Stromal cell of bone marrow (primary cell): ENCODE measurements around the gene ANKRD22.
A peak's percentile ranks its signal among the peaks of the same experiment; 100 is the strongest.

Experiments
- DNase-seq: peaks from one replicate; pipeline ENCODE4 v3.0.0-alpha.2; 2012; ENCODE audit warnings: low read depth

The ANKRD22 gene

DNA sequence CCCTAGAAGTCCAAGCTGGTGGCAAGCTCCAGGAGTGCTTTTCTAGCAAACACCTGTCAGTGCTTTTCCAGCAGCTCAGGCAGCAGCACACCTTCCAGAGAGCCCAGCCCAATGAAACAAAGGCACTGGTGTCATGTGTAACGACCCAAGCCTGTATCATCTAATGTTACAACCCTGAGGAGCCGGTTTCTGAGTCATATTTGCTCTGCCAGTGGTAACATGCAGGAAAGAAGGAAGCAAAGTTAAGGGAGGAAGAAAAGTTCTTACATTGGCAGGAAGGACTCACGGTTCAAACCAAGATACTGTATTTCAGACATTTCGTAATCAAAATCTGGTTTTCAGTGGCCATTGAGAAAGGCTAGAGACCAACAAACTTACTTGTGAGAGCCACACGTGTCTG lies at the start of gene ANKRD22:
ANKRD22 (minus strand) TSS at position 139 of the 400 bp plus-strand sequence. CDS start 237 bp downstream, outside the sequence.
- peak; percentile 58 for DNase-seq

DNA sequence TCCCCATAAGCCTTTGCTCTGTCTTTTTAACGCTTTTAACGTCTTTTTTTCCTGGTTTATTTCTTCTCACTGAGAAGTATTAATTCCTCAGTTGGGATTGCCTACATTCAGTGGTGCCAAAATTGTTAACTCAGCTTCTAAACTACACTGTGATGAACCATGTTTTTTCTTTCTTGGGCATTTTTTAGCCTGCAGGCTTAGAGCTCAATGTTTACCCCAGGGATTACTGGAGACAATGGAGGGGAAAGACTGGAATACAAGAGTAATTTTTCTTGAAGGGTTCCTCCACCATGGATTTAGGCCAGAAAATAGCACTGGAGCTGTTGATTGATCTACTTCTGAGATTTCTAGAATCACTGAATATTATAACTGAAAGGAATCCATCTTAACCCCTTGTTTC lies 48.2 kb upstream of the ANKRD22 start:
- no peak for DNase-seq

DNA sequence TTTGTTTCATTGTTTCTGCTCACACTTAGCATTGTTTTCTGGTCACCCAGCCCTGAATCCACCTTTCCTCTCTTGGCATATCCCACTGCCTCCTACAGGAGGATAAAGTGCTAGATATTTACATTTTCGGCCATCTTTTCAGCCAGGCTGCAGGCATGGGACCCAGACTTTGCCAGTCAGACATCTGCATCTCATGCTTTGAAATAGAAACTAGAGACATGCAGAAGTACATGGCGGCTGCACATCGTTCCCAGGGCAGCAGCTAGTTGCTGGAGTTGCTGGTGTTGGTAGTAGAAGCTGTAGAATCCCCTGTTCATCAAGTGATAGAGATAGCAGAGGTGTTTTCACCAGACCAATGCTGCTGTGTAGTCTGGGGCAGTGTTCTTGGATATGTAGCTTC lies 47.1 kb upstream of the ANKRD22 start:
- no peak for DNase-seq

DNA sequence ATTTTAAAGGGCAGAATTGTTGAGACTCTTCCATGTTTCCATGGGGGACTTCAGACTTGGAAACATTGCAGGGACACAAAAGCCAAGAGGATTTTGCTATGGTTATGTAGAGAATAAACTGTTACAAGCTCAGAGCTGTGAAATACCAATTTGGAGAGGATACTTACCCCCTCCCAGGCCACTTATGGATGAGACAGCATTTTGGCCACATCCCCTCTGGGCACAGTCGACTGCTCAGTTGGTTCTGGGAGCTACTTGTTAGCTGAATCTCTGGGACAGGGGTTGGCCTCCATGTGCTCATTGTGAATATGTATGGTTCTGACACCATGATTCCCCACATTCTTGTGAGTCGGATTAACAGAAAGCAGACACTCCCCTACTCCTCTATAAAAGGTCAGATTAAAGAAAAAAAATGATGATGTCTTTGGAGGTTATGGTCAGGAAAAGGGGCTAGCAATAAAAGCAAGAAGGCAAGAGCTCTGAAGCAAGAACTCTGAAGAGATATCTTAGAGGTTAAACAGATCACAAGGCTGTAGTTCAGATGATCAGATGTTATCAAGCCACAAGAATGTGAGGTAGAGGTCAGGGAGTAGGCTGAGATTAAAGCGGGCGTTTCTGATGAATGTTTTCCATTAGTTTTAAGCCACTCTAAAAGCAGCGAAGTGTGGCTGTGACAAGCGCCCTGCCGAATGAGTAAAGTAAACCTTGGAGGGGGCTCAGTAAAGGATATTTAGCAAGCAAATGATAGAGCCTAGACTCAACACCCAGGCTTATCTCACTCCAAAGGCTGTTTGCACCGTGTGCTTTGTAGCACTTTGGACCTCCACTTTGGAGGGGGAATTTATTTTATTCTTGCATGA lies 45.6 kb upstream of the ANKRD22 start:
- no peak for DNase-seq

DNA sequence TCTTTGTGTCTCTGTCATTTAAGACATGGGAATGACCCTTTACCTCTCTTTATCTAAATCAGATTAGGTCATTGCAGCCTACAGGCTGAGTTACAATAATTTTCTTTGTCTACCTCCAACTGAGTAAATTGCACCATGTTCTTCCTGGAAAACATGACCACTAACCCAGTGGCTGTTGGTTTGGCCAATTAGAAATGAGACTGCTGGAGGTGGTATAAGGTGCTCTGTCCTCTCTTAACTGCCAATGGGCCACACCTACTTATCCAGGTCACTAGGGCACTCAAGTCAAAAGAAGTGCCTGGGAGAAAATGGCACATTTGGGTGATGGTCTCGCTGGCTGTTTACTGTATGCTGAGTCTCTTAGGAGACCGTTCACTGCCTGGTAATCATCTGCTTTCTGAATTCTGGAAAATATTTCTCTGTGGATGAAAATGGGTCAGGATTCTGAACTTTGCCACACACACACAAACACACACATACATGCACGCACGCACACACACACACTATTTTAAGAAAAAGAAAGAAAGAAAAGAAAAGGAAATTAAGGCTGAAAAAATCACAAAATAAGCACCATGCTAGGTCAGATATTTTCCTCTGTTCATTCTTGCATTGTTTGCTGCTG lies 44.8 kb upstream of the ANKRD22 start:
- DNase-seq: no peak

DNA sequence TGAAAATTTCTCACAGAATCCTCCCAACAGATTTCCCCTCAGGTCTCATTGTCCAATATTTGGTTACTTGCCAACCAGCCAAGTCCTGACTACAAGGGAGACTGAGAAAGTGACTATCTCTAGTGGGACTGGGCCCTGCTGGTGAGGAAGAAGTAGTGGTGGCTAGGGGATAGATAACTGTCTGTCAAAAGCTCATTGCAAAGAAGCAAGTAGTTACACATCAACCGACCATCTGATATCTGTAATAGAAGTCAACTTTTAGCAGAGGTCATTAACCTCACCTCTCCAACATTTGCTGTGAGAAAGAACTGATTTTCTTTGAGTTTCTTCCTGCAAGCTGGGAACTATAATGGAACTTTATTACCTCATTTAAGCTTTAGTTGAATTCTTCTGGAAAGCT lies 43.6 kb upstream of the ANKRD22 start:
- no peak for DNase-seq

DNA sequence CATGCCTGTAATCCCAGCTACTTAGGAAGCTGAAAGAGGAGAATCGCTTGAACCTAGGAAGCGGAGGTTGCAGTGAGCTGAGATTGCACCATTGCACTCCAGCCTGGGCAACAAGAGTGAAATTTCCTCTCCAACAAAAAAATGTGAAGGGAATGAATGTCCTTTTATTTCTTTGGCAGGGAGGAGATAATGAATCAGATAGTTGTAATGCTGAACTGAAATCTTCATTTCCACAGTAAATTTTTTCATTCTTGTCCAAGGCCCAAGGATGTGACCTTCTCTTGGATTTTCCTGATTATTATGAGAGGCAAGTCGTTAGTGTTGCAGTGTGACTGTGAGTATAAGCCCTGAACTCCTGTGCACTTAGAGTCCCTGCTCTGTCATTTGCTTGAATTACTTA lies 42.0 kb upstream of the ANKRD22 start:
- no peak for DNase-seq

DNA sequence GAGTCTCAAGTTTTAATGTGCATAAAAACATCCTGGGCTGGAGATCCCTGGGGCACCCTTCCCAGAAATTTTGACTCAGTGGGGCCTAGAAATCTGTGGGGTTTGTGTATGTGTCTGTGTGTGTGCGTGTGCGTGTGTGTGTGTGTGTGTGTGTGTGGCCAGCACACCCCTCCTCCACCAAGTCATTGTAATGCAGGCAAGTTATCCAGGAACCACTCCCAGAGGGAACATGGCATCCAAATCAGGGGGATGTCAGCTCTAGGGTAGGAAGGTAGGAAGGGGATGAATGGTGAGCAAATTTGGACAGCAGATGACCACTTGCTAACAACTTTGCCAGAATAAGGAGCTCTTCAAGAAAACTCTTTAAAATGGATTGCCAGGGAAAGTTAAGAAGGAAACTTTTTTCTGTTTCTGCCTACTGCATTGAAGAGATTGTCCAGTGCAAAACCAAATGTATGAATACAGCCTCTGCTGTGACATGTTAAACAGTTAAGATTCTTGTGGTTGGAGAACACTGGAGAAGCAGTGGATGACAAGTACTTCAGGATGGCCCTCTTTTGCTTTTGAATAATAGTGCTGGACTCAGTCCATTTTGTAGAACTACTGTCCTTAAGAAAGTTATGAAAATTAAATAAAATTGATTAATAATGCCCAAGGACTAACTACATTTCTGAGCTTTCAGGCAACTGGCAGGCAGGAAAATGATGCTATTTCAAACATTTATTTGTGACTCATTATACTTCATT lies 40.8 kb upstream of the ANKRD22 start:
- DNase-seq: no peak

DNA sequence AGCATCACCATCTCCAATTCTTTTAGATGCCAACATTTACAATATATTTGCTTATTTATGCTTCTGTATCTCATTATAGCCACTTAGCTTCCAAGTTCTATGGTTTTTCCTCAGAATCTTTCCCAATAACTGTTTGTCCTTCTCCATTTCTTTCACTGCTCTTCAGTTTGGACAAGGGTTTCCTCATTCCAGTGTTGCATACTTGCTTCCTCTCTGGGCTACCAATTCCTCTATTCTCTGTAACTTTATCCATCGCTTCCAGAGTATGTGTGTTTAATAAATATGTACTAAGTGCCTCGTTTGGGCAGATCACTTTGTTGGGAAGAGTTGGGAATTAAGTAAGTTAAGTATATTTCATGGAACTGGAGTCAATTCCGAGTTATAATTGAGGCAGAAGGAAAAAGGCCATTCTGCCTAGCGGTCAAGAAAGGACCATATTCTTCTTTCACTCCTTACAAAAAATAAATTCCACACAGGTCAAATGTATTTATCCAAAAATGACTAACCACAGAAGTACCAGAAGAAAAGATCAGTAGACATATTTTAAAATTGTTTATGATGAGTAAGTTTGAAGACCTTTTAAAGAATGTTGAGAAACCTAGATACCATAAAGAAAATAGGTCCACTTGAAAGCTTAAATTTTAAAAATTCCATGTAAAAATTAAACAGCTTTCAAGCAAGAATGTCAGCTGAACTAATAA lies 39.2 kb upstream of the ANKRD22 start:
- DNase-seq: no peak

DNA sequence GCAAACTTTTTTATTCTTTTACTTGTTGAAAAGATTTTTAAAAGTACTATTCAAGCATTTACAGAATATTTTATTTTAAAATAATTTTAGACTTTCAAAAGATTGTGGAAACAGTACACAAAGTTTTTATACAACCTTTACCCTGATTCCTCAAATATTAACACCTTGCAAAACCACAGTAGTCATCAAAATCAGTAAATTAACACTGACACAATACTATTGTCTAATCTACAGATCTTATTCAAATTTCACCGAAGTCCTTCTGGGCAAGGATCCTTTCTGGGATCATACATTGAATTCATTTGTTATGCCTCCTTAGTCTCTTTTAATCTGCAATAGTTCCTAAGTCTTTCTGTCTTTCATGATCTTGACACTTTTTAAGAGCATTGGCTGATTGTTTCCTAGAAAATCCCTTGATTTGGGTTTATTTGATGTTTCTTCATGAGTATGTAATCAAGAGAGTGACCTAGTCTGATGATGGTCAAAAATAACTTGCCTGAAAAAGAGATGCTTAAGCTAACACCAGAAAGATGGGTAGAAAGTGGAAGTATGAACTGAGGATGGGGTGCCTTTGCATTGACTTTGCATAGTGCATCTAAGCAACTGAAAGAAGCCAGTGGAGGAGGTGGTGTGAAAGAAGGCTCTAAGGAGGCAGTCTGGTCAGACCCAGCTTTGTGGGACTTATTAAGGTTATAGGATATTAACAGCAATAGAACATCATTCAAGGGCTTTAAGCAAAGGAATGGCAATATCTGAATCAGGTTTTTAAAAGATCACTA lies 38.1 kb upstream of the ANKRD22 start:
- DNase-seq: no peak

DNA sequence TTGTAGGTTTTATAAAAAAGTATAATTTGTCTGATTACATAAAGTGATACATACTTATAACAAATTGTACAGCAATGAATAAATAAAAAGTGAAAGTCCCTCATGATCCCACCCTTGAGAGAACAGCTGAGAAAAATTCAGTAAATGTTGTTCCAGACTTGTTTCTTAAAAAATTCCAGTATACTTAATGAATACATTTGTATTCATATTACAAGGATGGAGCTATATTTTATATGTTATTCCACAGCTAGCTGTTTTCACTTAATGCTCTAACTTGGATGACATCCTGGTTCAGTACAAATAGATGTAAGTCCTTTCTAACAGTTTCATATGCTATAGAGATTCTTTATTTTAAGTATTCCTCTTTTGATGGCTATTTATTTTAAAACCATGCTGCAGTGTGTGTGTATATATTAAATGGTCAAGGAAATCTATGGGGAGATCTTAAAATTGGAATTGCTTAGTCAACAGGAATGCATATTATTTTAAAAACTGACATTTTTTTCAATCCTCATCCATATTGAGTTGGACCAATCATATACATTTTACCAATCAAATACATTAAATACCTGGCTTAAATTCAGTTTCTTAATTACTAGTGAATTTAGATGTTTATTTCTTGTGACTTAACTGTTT lies 37.3 kb upstream of the ANKRD22 start:
- no peak for DNase-seq

DNA sequence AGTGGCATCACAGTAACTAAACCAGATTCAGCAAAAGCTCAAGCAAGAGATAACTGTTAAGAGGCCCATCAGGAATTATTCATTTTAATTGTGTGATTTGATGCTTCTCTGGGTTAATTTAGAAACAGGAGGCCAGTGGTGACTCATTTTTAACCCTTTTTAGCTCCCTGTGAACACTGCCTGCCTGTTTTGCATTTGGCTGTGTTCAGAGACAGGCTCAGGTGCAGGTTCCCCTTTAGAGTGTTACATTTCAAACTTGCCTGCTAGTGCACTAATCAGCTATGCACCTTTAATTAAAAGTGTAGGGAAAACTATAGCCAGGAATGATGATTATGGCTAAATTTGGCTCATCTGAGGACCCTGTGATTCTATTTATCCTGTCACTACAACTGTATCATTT lies 34.9 kb upstream of the ANKRD22 start:
- no peak for DNase-seq

DNA sequence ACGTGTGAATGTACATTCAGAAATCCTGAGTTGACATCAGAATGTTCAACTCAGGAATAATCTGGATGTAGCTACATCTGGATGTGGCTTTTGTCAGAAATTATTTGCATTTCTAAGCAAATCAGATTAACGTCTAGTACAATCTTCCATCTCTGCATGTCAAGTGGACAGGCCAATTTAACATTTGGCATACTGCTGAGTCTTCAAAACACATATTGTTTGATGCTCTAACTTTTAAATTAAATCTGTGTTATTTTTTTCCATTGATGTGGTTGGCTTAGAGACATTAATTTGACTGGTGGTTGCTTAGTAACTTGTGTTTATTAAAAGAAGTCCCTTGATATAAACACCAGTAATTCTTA lies 31.8 kb upstream of the ANKRD22 start:
- DNase-seq: no peak

DNA sequence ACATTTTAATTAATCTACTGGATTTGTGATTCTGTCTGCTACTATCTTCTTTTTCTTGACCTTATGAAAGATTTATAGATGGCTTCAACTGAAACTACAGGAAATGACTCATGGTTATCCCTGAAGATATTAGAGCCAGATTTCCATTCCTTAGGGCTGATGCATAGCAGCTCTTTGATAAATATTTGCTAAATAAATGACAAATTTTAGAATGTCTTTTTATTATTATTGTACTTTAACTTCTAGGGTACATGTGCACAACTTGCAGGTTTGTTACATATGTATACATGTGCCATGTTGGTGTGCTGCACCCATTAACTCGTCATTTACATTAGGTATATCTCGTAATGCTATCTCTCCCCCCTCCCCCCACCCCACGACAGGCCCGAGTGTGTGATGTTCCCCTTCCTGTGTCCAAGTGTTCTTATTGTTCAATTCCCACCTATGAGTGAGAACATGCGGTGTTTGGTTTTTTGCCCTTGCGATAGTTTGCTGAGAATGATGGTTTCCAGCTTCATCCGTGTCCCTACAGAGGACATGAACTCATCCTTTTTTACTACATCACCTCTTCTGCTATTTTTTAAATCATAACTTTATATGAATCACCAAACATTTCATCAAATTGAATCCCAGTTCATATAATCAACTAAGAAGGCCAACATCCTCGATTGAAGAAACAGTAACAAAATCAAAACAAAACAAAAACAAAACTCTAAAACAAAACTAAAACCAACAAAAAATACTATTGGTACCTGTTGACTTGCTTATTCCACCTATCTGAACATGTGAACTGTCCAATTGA lies 31.2 kb upstream of the ANKRD22 start:
- DNase-seq: peak; percentile 58

DNA sequence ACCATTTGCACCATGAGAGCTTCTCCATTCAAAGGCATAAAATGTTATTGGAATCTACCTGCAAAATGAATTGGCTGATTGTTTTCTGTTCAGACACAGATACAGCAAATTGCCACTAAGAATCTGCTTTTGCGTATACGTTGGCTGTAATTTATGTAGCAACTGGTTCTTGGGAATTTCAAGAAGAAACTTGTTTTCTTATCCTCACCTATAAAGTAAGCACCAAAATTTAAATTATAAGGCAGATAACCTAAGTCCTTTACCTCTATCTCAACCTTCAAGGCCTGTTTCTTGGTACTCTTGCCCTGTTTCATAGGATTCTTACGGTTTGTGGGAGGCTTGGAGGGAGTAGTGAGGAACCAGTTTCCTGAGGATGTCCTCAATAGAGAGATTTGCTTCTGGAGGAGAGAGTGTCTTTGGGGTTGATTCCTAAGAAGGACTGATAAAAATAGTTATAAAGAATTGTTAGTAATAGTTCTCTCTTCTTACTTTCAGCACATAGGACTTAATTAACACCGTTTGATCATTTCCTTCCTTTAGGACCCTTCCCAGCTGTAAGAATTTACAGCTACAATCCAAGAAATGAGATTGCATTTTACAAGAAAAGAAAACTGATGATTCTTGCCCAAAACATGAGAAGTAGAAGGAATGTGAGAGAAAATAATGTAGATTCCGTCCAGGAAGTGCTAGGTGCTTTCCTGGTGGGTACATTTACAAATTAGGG lies 30.4 kb upstream of the ANKRD22 start:
- DNase-seq: no peak

DNA sequence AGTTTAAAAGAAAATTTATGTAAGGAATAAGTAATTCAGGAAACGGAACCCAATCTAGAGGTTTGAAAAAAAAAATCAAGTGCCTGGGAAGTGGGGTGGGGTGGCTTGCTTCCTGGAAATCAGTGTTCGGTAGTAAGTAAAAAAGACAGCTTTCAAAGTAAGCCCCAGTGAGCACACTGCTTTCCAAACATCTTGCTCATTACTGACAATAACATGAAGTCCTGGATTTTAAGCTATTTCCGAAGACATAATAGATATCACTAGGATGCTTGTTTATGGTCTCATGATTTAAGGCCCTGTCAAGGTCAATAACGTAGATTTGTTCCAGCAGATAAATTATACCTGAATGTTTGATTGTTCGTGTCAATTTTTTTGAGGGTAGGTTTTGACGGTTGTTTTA lies 29.7 kb upstream of the ANKRD22 start:
- no peak for DNase-seq

DNA sequence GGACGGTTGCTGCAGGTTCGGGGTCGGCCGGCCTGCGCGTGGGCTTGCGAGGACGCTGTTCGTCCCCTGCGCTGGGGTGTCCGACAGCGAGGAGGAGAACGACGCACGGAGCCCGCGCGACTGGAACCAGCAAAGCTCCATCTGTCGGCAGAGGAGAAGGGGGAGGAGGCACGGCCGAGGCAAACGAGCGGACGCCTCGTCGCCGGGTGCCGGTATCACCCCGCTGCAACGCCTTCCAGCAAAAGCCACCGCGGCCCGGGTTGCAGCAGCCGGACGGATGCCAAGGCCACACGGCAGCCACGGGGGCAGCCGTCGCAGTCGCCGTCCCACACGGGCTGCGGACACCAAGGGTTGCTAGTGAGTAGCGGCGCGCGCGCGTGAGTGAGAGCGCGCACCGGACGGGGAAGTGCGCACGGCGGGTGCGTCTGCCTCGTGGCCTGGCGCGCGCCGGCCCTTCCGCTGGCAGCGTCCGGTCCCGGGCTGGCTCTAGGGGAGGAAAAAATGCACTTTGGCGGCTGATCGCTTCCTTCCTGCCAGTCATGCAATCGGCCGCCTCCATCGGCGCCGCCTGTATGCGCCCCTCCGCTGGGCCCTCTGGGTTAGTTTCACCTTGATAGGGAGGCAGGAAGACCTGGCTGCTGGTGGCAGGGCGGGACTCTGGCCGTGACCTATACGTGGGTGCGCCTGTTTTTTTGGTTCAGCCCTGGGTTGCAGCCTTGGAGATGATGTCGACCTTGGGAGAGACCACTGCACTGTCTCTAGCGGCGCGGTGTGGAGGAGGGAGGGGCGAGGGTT lies 28.8 kb upstream of the ANKRD22 start:
- peak; percentile 68 for DNase-seq

DNA sequence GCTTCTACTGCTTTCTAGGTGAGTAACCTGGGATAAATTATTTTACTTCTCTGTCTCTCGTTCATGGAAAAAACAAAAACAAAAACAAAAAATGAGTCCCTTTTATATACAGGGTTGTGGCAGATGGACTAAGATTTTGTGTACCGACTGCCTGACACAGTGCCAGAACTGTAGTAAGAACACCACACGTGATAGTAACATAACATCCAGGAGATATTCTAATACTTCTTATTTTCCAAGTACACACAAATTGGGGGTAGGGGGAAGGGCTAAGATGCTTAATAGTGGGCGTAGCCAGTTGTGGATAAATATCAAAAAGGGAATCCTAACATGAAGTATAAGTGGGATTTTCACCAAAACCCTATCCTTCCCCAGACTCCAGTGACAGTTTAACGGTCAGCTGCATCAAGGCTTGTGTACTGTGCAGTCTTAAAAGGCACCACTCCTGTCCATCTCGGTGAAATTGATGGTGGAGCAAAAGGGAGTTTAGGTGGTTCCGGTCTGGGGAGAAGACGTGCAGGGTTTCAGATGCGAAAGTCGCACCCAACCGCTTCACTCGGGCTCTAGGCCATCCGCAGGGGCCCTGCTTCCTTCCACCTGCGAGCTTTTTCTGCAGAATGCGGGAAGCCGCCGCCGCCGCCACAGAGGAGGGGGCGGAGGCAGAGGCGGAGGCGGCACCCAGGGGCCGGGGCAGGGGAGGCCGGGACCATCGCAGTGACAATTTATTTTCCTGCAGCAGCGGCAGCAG lies 28.1 kb upstream of the ANKRD22 start, which contains the start of gene STAMBPL1:
STAMBPL1 (plus strand) TSS at position 712 of the 748 bp plus-strand sequence. CDS start 21,464 bp downstream, outside the sequence.
- DNase-seq: no peak
